Adrenal gland (tissue), 12 donors: ENCODE results near the gene ADAM33. TPM values are rescaled to one million over a fixed set of nuclear protein-coding genes. Genes with fewer than 3 reads are reported as not detected.

ENCODE experiments used
- DNase-seq, 7 donors: peaks; one replicate each; pipeline ENCODE4 v3.0.0-alpha.2; 2019 to 2020
- H3K27ac ChIP-seq, 5 donors: fragments of 200-600 bp; sonication (generic) in 4 of 5; 1 replicate in 3 of 5; 2 replicates in 2 of 5; pipeline versions ENCODE4 v1.5.1 to v1.8.0; 2016 to 2020; ENCODE audit warnings: mild to moderate bottlenecking in 1 of 5
- H3K27me3 ChIP-seq: fragments of 200-600 bp; 2 replicates; pipeline ENCODE4 v1.8.0; 2021
- H3K36me3 ChIP-seq, 2 donors: fragments of 200-600 bp; replicated peaks in 1 of 2; 1 replicate in 1 of 2; 2 replicates in 1 of 2; pipeline versions ENCODE4 v1.5.1 to v1.8.0; 2018 to 2022
- H3K4me1 ChIP-seq, 2 donors: fragments of 200-600 bp; replicated peaks in 1 of 2; 1 replicate in 1 of 2; 2 replicates in 1 of 2; pipeline versions ENCODE4 v1.5.1 to v1.8.0; 2018 to 2021
- H3K4me3 ChIP-seq, 4 donors: fragments of 200-600 bp; sonication (generic) in 3 of 4; one replicate each; pipeline ENCODE4 v1.5.1; 2016 to 2018
- H3K9me3 ChIP-seq, 3 donors: fragments of 200-600 bp; sonication (generic) in 1 of 3; replicated peaks in 1 of 3; 1 replicate in 2 of 3; 2 replicates in 1 of 3; pipeline versions ENCODE4 v1.5.1 to v1.8.0; 2016 to 2021
- POLR2A ChIP-seq, 2 donors: fragments of 450-650 bp; IDR thresholded peaks; one replicate each; pipeline ENCODE4 v1.6.1; 2017; ENCODE audit warnings: antibody characterized with exemption in 2 of 2, mild to moderate bottlenecking in 2 of 2, moderate library complexity in 1 of 2
- WGBS, 4 donors: extraction: QIAGEN DNeasy Blood & Tissue Kit in 2 of 4; methylation state at CpG; one replicate each; pipeline versions ENCODE4 v1.1.5 to v1.1.7; 2013 to 2017; 5-methylcytosine and 5-hydroxymethylcytosine counted together
- intact Hi-C, 2 donors: fragments of 100-400 bp; cut with DNase I; formaldehyde crosslinking; loops; one replicate each; pipeline versions ENCODE4 v1.14.1 to v1.15.0; 2022 to 2023
- polyA plus RNA-seq, 3 donors: library from polyadenylated mRNA; stranded (reverse); fragments of 200-250 nt in 2 of 3; fragments of 350-450 nt in 1 of 3; fragmentation: Illumina TruSeq in 1 of 3; extraction: RNeasy Lipid Tissue Mini Kit (QIAGEN cat#74804) in 1 of 3; gene quantifications; one replicate each; pipeline ENCODE4 v1.2.3, GENCODE V29; 2013 to 2014
- total RNA-seq, 9 donors: library from RNA; depleted of rRNA in 4 of 9; stranded (reverse); fragments of >200 nt in 4 of 9; fragments of 120-200 nt in 1 of 9; fragmentation: NEBNext Ultra II Directional in 1 of 9; extraction: Animal tissue kit (Norgen Biotek cat#: 25700) in 1 of 9; gene quantifications; one replicate each; pipeline versions ENCODE4 v1.1.0 to v1.2.4, GENCODE V29; 2013 to 2023
- TF ChIP-seq, protein P1 (sequence below), 6 experiments: fragments of 450-650 bp in 4 of 6; fragments of 200-600 bp in 2 of 6; sonication (generic) in 1 of 6; IDR thresholded peaks; 1 replicate in 5 of 6; 2 replicates in 1 of 6; pipeline versions ENCODE4 v1.5.1 to v1.8.0; 2016 to 2021; ENCODE audit warnings: antibody characterized with exemption in 6 of 6, mild to moderate bottlenecking in 2 of 6, moderate library complexity in 1 of 6
- donor health status: healthy with polysubstance abuse.
- donor health status: Bipolar disorder and iron deficiency.
- donor health status: DM: yes; HTN: yes; CAD: no.
- donor health status: DM: no; HTN: no; CAD: no.
- donor health status: DM: no; HTN: no; CAD: no.
- donor health status: DM: yes; HTN: yes; CAD: no.

Gene ADAM33
- total and polyA plus RNA-seq, 12 donors = 0.42 to 65.0 (median 2.0) TPM

GRCh38 chr20:3660262-3661059 lies 21.3 kb downstream of the ADAM33 start:
- WGBS, 4 donors = 2 to 5% (median 4%) methylated on average over 31 to 75 of the region's 75 CpGs; no CpG with 5 or more reads in 1 of the 4 donors
- intact Hi-C loops = no loop called here
- no peaks in the 10 kb centered on the region for H3K4me1 ChIP-seq
- H3K27me3 ChIP-seq = peaks cover 22% of the 10 kb centered on the region
- TF ChIP-seq, protein P1, sequence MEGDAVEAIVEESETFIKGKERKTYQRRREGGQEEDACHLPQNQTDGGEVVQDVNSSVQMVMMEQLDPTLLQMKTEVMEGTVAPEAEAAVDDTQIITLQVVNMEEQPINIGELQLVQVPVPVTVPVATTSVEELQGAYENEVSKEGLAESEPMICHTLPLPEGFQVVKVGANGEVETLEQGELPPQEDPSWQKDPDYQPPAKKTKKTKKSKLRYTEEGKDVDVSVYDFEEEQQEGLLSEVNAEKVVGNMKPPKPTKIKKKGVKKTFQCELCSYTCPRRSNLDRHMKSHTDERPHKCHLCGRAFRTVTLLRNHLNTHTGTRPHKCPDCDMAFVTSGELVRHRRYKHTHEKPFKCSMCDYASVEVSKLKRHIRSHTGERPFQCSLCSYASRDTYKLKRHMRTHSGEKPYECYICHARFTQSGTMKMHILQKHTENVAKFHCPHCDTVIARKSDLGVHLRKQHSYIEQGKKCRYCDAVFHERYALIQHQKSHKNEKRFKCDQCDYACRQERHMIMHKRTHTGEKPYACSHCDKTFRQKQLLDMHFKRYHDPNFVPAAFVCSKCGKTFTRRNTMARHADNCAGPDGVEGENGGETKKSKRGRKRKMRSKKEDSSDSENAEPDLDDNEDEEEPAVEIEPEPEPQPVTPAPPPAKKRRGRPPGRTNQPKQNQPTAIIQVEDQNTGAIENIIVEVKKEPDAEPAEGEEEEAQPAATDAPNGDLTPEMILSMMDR (IDR thresholded peaks at IDR 0.05) = no peak
- TF ChIP-seq POLR2A (IDR thresholded peaks at IDR 0.05) = no peak
- H3K4me3 ChIP-seq = no peak overlapping the region
- DNase-seq = peak in 1 of 7 donors; percentile 7
- no peaks in the 10 kb centered on the region for H3K36me3 ChIP-seq
- H3K27ac ChIP-seq = no peak overlapping the region
- no peaks in the 10 kb centered on the region for H3K9me3 ChIP-seq

DNA sequence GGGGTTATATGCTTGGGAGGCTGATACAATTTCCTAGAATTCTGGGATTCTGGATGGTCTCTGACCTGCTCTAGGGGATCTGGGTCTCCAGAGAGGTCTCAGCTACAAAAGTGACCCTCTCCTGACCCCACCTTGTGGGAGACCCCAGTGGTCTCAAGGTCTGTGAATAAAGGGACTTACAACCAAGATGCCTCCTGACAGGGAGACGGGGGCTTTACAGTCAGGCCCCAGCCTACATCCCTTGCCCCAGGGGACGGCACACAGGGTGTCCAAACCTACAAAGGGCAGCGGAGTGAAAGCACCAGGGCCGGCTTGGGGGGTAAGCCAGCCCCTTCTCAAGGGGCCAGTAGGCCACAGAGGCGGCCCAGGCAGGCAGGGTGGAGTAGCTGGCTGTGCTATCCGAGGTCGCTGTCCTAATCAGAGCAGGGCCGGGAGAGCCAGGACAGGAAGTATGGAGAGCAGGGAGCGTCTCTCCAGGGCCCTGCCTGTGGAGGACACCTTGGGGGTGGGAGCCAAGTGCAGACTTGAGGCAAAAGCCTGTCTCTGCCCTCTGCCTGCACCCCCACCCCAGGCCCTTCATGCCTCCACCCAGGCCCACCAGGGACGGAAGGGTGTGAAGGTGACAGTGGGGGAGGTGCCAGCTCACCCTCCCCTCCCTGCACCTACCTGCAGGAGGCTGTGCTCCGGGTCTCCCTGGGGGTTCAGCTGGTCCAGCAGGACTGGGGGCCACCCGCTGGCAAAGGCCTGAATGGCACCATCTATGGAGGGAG lies 22.1 kb downstream of the ADAM33 start:
- peak in 1 of 7 donors; percentile 5 for DNase-seq
- no peak overlapping the region for H3K4me3 ChIP-seq
- 56 to 80% (median 62%) methylated on average over 8 to 12 of the region's 12 CpGs for WGBS, 4 donors
- intact Hi-C loops = no loop called here
- no peaks in the 10 kb centered on the region for H3K4me1 ChIP-seq
- peaks cover 22% of the 10 kb centered on the region for H3K27me3 ChIP-seq
- H3K27ac ChIP-seq = no peak overlapping the region
- no peaks in the 10 kb centered on the region for H3K9me3 ChIP-seq
- no peaks in the 10 kb centered on the region for H3K36me3 ChIP-seq
- TF ChIP-seq POLR2A (IDR thresholded peaks at IDR 0.05) = no peak
- TF ChIP-seq, protein P1 (IDR thresholded peaks at IDR 0.05) = no peak

DNA sequence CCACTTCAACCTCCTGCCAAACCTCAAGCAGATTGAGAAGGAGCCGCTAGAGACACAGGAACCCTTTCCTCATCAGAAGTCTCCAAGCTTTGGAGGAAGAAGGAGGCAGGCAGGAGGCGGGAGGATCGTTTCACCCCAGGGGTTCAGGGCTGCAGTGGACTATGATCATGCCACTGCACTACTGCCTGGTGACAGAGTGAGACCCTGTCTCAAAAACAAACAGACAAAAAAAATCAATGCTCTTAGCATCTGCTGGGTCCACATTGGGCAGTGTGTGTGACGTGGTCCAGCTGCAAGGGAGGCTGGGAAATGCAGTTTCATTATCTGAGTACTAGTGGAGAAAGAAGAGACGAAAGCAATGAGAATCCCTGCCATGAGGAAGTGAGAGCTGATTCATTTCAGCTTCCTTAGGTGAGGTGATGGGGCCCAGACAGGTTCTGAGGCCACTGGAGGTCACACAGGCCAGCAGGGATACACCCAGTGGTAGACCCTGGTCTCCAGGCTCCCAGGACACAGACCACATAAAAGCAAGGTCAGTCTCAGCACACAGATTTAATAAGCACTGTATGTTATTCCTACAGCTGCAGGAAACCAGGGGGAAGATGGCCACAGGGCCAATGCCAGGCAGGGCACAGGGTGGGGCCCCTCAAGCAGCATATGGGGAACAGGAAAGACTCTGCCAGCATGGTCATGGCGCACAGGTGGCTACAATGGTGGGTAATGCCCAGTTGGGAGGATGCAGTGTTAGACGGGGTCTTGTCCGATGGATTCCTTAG lies 22.9 kb downstream of the ADAM33 start:
- H3K9me3 ChIP-seq = no peaks in the 10 kb centered on the region
- no peak for TF ChIP-seq POLR2A (IDR thresholded peaks at IDR 0.05)
- TF ChIP-seq, protein P1 (IDR thresholded peaks at IDR 0.05) = no peak
- 59 to 75% (median 68%) methylated on average over 7 to 8 of the region's 8 CpGs for WGBS, 4 donors
- peak in 3 of 7 donors; percentile 3 to 6 (median 3) for DNase-seq
- no peak overlapping the region for H3K4me3 ChIP-seq
- H3K27ac ChIP-seq = no peak overlapping the region
- H3K36me3 ChIP-seq = no peaks in the 10 kb centered on the region
- H3K4me1 ChIP-seq = no peaks in the 10 kb centered on the region
- intact Hi-C loops = no loop called here
- H3K27me3 ChIP-seq = peaks cover 22% of the 10 kb centered on the region
